HG02938 (cell line): ENCODE measurements around the gene TIAM1.
"Not testable (repeated sequence)": the region's sequence is repeated elsewhere in the genome, so short reads cannot be mapped to it uniquely, and the experiment has no call there.

ENCODE experiments used
- ATAC-seq: cut with Tn5 transposase; IDR thresholded peaks from one replicate; pipeline ENCODE4 v1.9.1; 2021; ENCODE audit warnings: mild to moderate bottlenecking, moderate library complexity; ENCODE audit not compliant: unreplicated experiment

Gene TIAM1

GRCh38 chr21:31260790-31261189 lies 83.3 kb downstream of the TIAM1 start:
- no peak for ATAC-seq

GRCh38 chr21:31258073-31258472 lies 86.0 kb downstream of the TIAM1 start:
- no peak for ATAC-seq

- ATAC-seq, result no peak
These were observed 86.8 kb downstream of the TIAM1 start for GRCh38 chr21:31257265-31257664.

- ATAC-seq, result no peak
These were observed 88.2 kb downstream of the TIAM1 start for GRCh38 chr21:31255896-31256295.

- no peak for ATAC-seq
These were observed 89.0 kb downstream of the TIAM1 start for GRCh38 chr21:31255036-31255435.

- no peak for ATAC-seq
These were observed 89.9 kb downstream of the TIAM1 start for GRCh38 chr21:31254131-31254530.

- no peak for ATAC-seq
These were observed 90.4 kb downstream of the TIAM1 start for GRCh38 chr21:31253684-31254083.

- no peak for ATAC-seq
These were observed 91.5 kb downstream of the TIAM1 start for GRCh38 chr21:31252611-31253010.

- ATAC-seq, result no peak
These were observed 92.0 kb downstream of the TIAM1 start for GRCh38 chr21:31252091-31252490.

GRCh38 chr21:31251686-31252085 lies 92.4 kb downstream of the TIAM1 start:
- ATAC-seq, result no peak

- no peak for ATAC-seq
These were observed 95.5 kb downstream of the TIAM1 start for GRCh38 chr21:31248598-31248997.

GRCh38 chr21:31243611-31244010 lies 100.5 kb downstream of the TIAM1 start:
- ATAC-seq, result no peak

GRCh38 chr21:31236528-31236927 lies 107.5 kb downstream of the TIAM1 start:
- ATAC-seq, result no peak

GRCh38 chr21:31235671-31236450 lies 108.2 kb downstream of the TIAM1 start:
- ATAC-seq, result no peak

GRCh38 chr21:31234936-31235335 lies 109.1 kb downstream of the TIAM1 start:
- no peak for ATAC-seq

GRCh38 chr21:31233711-31234110 lies 110.3 kb downstream of the TIAM1 start:
- ATAC-seq, result no peak

- no peak for ATAC-seq
These were observed 111.7 kb downstream of the TIAM1 start for GRCh38 chr21:31232344-31232743.

GRCh38 chr21:31230937-31231336 lies 113.1 kb downstream of the TIAM1 start:
- no peak for ATAC-seq

- ATAC-seq, result not testable (repeated sequence)
These were observed 115.3 kb downstream of the TIAM1 start for GRCh38 chr21:31228723-31229122.

GRCh38 chr21:31225713-31226112 lies 118.3 kb downstream of the TIAM1 start:
- ATAC-seq, result no peak

GRCh38 chr21:31222142-31222541 lies 121.9 kb downstream of the TIAM1 start:
- no peak for ATAC-seq

GRCh38 chr21:31221043-31221442 lies 123.0 kb downstream of the TIAM1 start:
- ATAC-seq, result no peak

GRCh38 chr21:31220575-31220974 lies 123.5 kb downstream of the TIAM1 start:
- no peak for ATAC-seq
